Endothelial cell of umbilical vein (primary cell): Measurements from ENCODE around the gene TECRL. TPM values are rescaled to one million over a fixed set of nuclear protein-coding genes. Genes with fewer than 3 reads are reported as not detected.

ENCODE experiments used
- BruUV-seq: library from RNA; stranded (reverse); fragments of 400-500 nt; replicated peaks from 2 replicates; lab custom pipeline; 2021; lab: Mats Ljungman, UMichigan
- CTCF ChIA-PET: fragments of 300-600, 350-600 bp; sonication (Branson Sonifier 250); formaldehyde crosslinking; loops from one replicate; lab custom pipeline; 2021; ENCODE audit warnings: antibody characterized with exemption, inconsistent platforms; lab: Charles Lee
- POLR2A ChIA-PET: fragments of 300-600, 350-600 bp; sonication (Branson Sonifier 250); formaldehyde crosslinking; loops from one replicate; lab custom pipeline; 2021; ENCODE audit warnings: antibody characterized with exemption, inconsistent platforms; lab: Charles Lee
- DNase-seq: peaks from one replicate; pipeline ENCODE4 v3.0.0-alpha.2; 2011; ENCODE audit warnings: low read depth, low spot score
- FAIRE-seq: peaks from 2 replicates; lab custom pipeline; 2011; peaks lifted over from hg19 to GRCh38; lab: Jason Lieb, UNC
- H2AFZ ChIP-seq: 2 replicates; pipeline ENCODE4 v1.6.0; 2012; ENCODE audit warnings: low read depth, low read length, control low read depth, inconsistent platforms
- H3K27ac ChIP-seq: 2 replicates; pipeline ENCODE4 v1.5.1; 2011; ENCODE audit warnings: low read depth, mild to moderate bottlenecking, control low read depth, low read length, moderate library complexity; ENCODE audit not compliant: insufficient read depth
- H3K27me3 ChIP-seq, 2 experiments: 2 replicates each; pipeline versions ENCODE4 v1.6.0 to v1.6.1; 2011; ENCODE audit warnings: low read length in 2 of 2, mixed read lengths in 1 of 2; ENCODE audit not compliant: control insufficient read depth in 2 of 2, insufficient read depth in 2 of 2
- H3K36me3 ChIP-seq, 2 experiments: 2 replicates in 1 of 2; 3 replicates in 1 of 2; pipeline ENCODE4 v1.5.1; 2011; ENCODE audit warnings: low read length in 2 of 2, mild to moderate bottlenecking in 1 of 2, moderate library complexity in 1 of 2; ENCODE audit not compliant: control insufficient read depth in 2 of 2, insufficient read depth in 2 of 2; ENCODE audit errors: extremely low read depth in 1 of 2
- H3K4me1 ChIP-seq: 3 replicates; pipeline ENCODE4 v1.5.1; 2011; ENCODE audit warnings: mild to moderate bottlenecking, low read length; ENCODE audit not compliant: control insufficient read depth, insufficient read depth; ENCODE audit errors: extremely low read depth
- H3K4me2 ChIP-seq: 2 replicates; pipeline ENCODE4 v1.6.1; 2011; ENCODE audit warnings: low read length, control low read depth, mixed read lengths; ENCODE audit not compliant: insufficient read depth
- H3K4me3 ChIP-seq, 3 experiments: fragments of 200-600 bp in 1 of 3; sonication (generic), shearing (Covaris generic) in 1 of 3; replicated peaks in 1 of 3; 2 replicates each; pipeline ENCODE4 v1.5.1; 2011 to 2016; ENCODE audit warnings: control low read depth in 3 of 3, low read length in 3 of 3, mild to moderate bottlenecking in 2 of 3, inconsistent platforms in 1 of 3, low read depth in 1 of 3, moderate library complexity in 1 of 3; ENCODE audit not compliant: insufficient read depth in 1 of 3
- H3K79me2 ChIP-seq: 2 replicates; pipeline ENCODE4 v1.6.0; 2012; ENCODE audit warnings: low read length, inconsistent platforms; ENCODE audit not compliant: control insufficient read depth, insufficient read depth
- H3K9ac ChIP-seq: replicated peaks from 2 replicates; pipeline ENCODE3; 2011; ENCODE audit warnings: low read length, control low read depth; ENCODE audit not compliant: insufficient read depth; ENCODE audit errors: extremely low read depth
- H3K9me1 ChIP-seq: replicated peaks from 3 replicates; pipeline ENCODE4 v1.6.0; 2011; ENCODE audit warnings: mild to moderate bottlenecking, low read length; ENCODE audit not compliant: control insufficient read depth, insufficient read depth; ENCODE audit errors: extremely low read depth
- H3K9me3 ChIP-seq: replicated peaks from 2 replicates; pipeline ENCODE4 v1.5.1; 2012; ENCODE audit warnings: low read length, inconsistent platforms; ENCODE audit not compliant: control insufficient read depth, insufficient read depth
- H4K20me1 ChIP-seq: replicated peaks from 2 replicates; pipeline ENCODE3; 2011; ENCODE audit warnings: mild to moderate bottlenecking, low read length; ENCODE audit not compliant: control insufficient read depth, insufficient read depth; ENCODE audit errors: extremely low read depth
- EZH2 ChIP-seq: IDR thresholded peaks from 2 replicates; pipeline ENCODE4 v1.6.1; 2012; ENCODE audit warnings: borderline replicate concordance, low read depth, mild to moderate bottlenecking, moderate library complexity, low read length, inconsistent platforms; ENCODE audit not compliant: severe bottlenecking
- FOS ChIP-seq: IDR thresholded peaks from 2 replicates; pipeline ENCODE4 v1.6.1; 2011; ENCODE audit warnings: mild to moderate bottlenecking, low read length, moderate library complexity, borderline replicate concordance; ENCODE audit not compliant: insufficient read depth
- GATA2 ChIP-seq: IDR thresholded peaks from 2 replicates; pipeline ENCODE4 v1.7.0; 2011; ENCODE audit warnings: low read depth, mild to moderate bottlenecking, moderate library complexity, mixed read lengths, low read length; ENCODE audit not compliant: insufficient read length, insufficient read depth
- JUN ChIP-seq: IDR thresholded peaks from 2 replicates; pipeline ENCODE4 v1.6.1; 2011; ENCODE audit warnings: borderline replicate concordance, low read depth; ENCODE audit not compliant: insufficient read length, insufficient read depth
- MYC ChIP-seq: IDR thresholded peaks from one replicate; pipeline ENCODE4 v1.6.1; 2011; ENCODE audit warnings: mild to moderate bottlenecking, low read depth, low read length
- POLR2A ChIP-seq: IDR thresholded peaks from 2 replicates; pipeline ENCODE4 v1.6.1; 2012; ENCODE audit warnings: low read depth, mild to moderate bottlenecking, control low read depth, low read length
- POLR2AphosphoS5 ChIP-seq: IDR thresholded peaks from 2 replicates; pipeline ENCODE4 v1.6.1; 2012; ENCODE audit warnings: low read depth, mild to moderate bottlenecking, control low read depth, low read length, moderate library complexity; ENCODE audit not compliant: insufficient read depth
- dilution Hi-C: fragments of 300-500 bp; cut with MboI; formaldehyde crosslinking; loops from one replicate; pipeline ENCODE4 v1.15.0; 2019; ENCODE audit warnings: low sequenced_read_pairs; ENCODE audit not compliant: extremely low pct_ligation_motif_present
- intact Hi-C: fragments of 100-400 bp; cut with micrococcal nuclease; formaldehyde crosslinking; loops from one replicate; pipeline ENCODE4 v1.10.0; 2022
- polyA plus RNA-seq, 4 experiments: library from polyadenylated mRNA; depleted of rRNA in 3 of 4; stranded (reverse) in 3 of 4; unstranded in 1 of 4; fragments of >200 nt; gene quantifications; 2 replicates each; pipeline versions ENCODE4 v1.2.1 to v1.2.3, GENCODE V29; 2011 to 2012; ENCODE audit warnings: missing spikeins in 1 of 4
- total RNA-seq: library from RNA; stranded (reverse); gene quantifications from 2 replicates; pipeline ENCODE4 v1.2.3, GENCODE V29; 2021
- TF ChIP-seq, protein P1 (sequence below), 2 donors: IDR thresholded peaks; 1 replicate in 1 of 2; 2 replicates in 1 of 2; pipeline ENCODE4 v1.5.1; 2011; ENCODE audit warnings: low read length in 2 of 2, mild to moderate bottlenecking in 2 of 2, moderate library complexity in 2 of 2, control low read depth in 1 of 2, inconsistent platforms in 1 of 2, low read depth in 1 of 2; ENCODE audit not compliant: insufficient read depth in 1 of 2; ENCODE audit errors: extremely low read depth in 1 of 2
- TF ChIP-seq, protein P2 (sequence below): IDR thresholded peaks from 2 replicates; pipeline ENCODE4 v1.6.1; 2011; ENCODE audit not compliant: insufficient read depth, insufficient read length

Gene TECRL
- total and polyA plus RNA-seq, 2 donors (not counting 3 experiments of a cell fraction or from before 2014, with no cell fraction given): not detected

DNA sequence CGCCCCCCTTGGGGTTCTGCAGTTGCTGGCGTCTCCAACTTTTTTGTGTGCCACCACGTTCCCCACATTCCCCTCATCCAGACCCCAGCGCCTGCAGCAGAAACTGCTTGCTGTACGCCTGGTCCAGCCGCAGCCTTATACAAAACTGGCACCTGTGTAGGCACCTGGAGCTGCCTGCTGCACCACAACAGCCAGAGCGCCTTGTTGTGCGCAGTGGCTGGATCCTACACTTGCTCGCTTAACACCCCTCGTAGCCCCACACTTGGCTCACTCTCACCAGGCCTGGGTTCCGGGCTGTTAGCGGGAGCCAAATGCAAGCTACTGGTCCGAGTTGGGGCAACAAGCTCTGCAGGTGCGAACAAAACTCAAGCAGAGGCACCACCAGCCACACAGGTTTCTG, 136.8 kb downstream of the TECRL start:
- Histone ChIP-seq H3K9me3 (peaks cover 2% of the 10 kb centered on the region), H3K4me2 (no peak overlapping the region), H3K9ac (no peak overlapping the region), H3K4me1 (no peaks in the 10 kb centered on the region), H2AFZ (no peak overlapping the region), H3K27me3 (no peaks in the 10 kb centered on the region), H3K9me1 (no peaks in the 10 kb centered on the region), H3K36me3 (no peaks in the 10 kb centered on the region), H3K79me2 (no peaks in the 10 kb centered on the region), H4K20me1 (no peaks in the 10 kb centered on the region), H3K27ac (no peak overlapping the region), H3K4me3 (no peak overlapping the region)
- intact Hi-C loops: no loop called here
- dilution Hi-C loops: no loop called here
- FAIRE-seq (no peak), DNase-seq (no peak)
- BruUV-seq: no TSS peak
- TF ChIP-seq, protein P1, sequence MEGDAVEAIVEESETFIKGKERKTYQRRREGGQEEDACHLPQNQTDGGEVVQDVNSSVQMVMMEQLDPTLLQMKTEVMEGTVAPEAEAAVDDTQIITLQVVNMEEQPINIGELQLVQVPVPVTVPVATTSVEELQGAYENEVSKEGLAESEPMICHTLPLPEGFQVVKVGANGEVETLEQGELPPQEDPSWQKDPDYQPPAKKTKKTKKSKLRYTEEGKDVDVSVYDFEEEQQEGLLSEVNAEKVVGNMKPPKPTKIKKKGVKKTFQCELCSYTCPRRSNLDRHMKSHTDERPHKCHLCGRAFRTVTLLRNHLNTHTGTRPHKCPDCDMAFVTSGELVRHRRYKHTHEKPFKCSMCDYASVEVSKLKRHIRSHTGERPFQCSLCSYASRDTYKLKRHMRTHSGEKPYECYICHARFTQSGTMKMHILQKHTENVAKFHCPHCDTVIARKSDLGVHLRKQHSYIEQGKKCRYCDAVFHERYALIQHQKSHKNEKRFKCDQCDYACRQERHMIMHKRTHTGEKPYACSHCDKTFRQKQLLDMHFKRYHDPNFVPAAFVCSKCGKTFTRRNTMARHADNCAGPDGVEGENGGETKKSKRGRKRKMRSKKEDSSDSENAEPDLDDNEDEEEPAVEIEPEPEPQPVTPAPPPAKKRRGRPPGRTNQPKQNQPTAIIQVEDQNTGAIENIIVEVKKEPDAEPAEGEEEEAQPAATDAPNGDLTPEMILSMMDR (IDR thresholded peaks at IDR 0.05; ENCODE audit: extremely low read depth in 1 of 2, insufficient read depth in 1 of 2, low read depth in 1 of 2, low read length in 2 of 2): no peak
- TF ChIP-seq MYC (no peak), POLR2A (no peak), EZH2 (no peak), JUN (no peak), POLR2AphosphoS5 (no peak), FOS (no peak), GATA2 (no peak)
- TF ChIP-seq, protein P2, sequence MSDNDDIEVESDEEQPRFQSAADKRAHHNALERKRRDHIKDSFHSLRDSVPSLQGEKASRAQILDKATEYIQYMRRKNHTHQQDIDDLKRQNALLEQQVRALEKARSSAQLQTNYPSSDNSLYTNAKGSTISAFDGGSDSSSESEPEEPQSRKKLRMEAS: no peak
- POLR2A ChIA-PET: no interaction called here
- CTCF ChIA-PET: no interaction called here
